ENCODE results near the gene MRPL51. TPM values are rescaled to one million over a fixed set of nuclear protein-coding genes. Genes with fewer than 3 reads are reported as not detected.

MRPL51 gene
- total and polyA plus RNA-seq, 10 of the 15 experiments (the other 5 are each of a cell fraction or from before 2014, with no cell fraction given), result 137 to 1,202 (median 267) TPM

DNA sequence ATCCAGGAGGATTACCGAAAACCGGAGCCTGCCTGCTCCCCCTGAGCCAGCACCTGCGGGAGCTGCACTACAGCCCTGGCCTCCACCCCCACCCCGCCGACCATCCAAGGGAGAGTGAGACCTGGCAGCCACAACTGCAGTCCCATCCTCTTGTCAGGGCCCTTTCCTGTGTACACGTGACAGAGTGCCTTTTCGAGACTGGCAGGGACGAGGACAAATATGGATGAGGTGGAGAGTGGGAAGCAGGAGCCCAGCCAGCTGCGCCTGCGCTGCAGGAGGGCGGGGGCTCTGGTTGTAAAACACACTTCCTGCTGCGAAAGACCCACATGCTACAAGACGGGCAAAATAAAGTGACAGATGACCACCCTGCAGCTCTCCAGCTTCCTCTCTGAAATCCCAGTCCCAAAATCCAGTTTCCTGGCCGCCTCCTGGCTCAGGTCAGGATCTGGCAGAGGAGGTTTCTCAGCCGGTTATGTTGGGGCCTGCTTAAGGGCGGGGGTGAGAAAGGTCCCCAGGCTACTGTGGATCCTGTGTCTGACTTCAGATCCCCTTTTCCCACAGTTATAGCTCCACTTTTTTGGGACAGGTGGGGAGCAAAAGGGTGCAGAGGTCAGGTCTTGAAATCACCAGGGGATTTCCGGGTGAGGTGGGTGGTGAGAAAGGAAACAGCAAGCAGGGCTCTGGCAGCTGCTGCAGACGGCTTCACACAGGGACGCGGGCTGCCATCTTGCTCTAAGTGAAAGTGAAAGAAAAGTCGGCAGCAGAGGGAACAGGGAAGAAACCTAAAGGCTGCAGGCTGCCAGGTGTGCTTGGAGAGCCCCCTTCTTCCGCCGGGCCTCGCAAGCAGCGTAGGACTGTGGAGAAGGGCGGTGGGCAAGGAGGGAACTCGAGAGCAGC is 41.5 kb downstream of the MRPL51 start, which contains the start of gene TAPBPL (continued):
- TF ChIP-seq, protein P1, sequence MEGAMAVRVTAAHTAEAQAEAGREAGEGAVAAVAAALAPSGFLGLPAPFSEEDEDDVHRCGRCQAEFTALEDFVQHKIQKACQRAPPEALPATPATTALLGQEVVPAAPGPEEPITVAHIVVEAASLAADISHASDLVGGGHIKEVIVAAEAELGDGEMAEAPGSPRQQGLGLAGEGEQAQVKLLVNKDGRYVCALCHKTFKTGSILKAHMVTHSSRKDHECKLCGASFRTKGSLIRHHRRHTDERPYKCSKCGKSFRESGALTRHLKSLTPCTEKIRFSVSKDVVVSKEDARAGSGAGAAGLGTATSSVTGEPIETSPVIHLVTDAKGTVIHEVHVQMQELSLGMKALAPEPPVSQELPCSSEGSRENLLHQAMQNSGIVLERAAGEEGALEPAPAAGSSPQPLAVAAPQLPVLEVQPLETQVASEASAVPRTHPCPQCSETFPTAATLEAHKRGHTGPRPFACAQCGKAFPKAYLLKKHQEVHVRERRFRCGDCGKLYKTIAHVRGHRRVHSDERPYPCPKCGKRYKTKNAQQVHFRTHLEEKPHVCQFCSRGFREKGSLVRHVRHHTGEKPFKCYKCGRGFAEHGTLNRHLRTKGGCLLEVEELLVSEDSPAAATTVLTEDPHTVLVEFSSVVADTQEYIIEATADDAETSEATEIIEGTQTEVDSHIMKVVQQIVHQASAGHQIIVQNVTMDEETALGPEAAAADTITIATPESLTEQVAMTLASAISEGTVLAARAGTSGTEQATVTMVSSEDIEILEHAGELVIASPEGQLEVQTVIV (IDR thresholded peaks at IDR 0.05; ENCODE audit: borderline replicate concordance, partially characterized antibody), result no peak
- TF ChIP-seq MEF2B (IDR thresholded peaks at IDR 0.05; ENCODE audit: partially characterized antibody, poor library complexity, severe bottlenecking) (peak; percentile 56), POLR2AphosphoS5 (IDR thresholded peaks at IDR 0.05; ENCODE audit: low read length) (peak; percentile 70; the same call in 1 of the 2 replicates), HDGF (IDR thresholded peaks at IDR 0.05) (no peak), NFXL1 (IDR thresholded peaks at IDR 0.05; ENCODE audit: borderline replicate concordance) (no peak), CREM (IDR thresholded peaks at IDR 0.05; ENCODE audit: low read depth) (peak; percentile 58; the same call in 1 of the 2 replicates), FOS (IDR thresholded peaks at IDR 0.05; ENCODE audit: borderline replicate concordance, extremely low read depth, insufficient read length) (no peak), ZNF384 (IDR thresholded peaks at IDR 0.05; ENCODE audit: borderline replicate concordance, low read depth, low read length) (no peak), LARP7 (IDR thresholded peaks at IDR 0.05) (no peak; the same call in none of the 2 replicates), ATF7 (IDR thresholded peaks at IDR 0.05; ENCODE audit: low read depth) (peak; percentile 16; the same call in 1 of the 2 replicates), CUX1 (IDR thresholded peaks at IDR 0.05; ENCODE audit: insufficient replicate concordance, low read depth, low read length) (no peak), HCFC1 (IDR thresholded peaks at IDR 0.05; ENCODE audit: low read length) (peak; percentile 48; the same call in 1 of the 2 replicates), SP1 (IDR thresholded peaks at IDR 0.05; ENCODE audit: low read depth, low read length) (no peak), BACH1 (IDR thresholded peaks at IDR 0.05; ENCODE audit: borderline replicate concordance) (peak; percentile 42; the same call in 1 of the 2 replicates), BHLHE40 (IDR thresholded peaks at IDR 0.05; ENCODE audit: borderline replicate concordance in 1 of 2, low read depth in 2 of 2, low read length in 1 of 2) (peak; percentile 52 to 58; a peak in 3 of 4 replicates), FOXK2 (IDR thresholded peaks at IDR 0.05) (no peak), EED (IDR thresholded peaks at IDR 0.05; ENCODE audit: low read depth) (peak; percentile 95), TCF12 (IDR thresholded peaks at IDR 0.05; ENCODE audit: low read depth, low read length) (peak; percentile 90), SIX5 (IDR thresholded peaks at IDR 0.05; ENCODE audit: low read depth, low read length, severe bottlenecking) (peak; percentile 18), RUNX3 (IDR thresholded peaks at IDR 0.05; ENCODE audit: low read length) (no peak), POLR2AphosphoS2 (IDR thresholded peaks at IDR 0.05; ENCODE audit: low read depth, low read length) (peak; percentile 29; the same call in 1 of the 2 replicates)
- TF ChIP-seq, protein P2, sequence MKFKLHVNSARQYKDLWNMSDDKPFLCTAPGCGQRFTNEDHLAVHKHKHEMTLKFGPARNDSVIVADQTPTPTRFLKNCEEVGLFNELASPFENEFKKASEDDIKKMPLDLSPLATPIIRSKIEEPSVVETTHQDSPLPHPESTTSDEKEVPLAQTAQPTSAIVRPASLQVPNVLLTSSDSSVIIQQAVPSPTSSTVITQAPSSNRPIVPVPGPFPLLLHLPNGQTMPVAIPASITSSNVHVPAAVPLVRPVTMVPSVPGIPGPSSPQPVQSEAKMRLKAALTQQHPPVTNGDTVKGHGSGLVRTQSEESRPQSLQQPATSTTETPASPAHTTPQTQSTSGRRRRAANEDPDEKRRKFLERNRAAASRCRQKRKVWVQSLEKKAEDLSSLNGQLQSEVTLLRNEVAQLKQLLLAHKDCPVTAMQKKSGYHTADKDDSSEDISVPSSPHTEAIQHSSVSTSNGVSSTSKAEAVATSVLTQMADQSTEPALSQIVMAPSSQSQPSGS (IDR thresholded peaks at IDR 0.05; ENCODE audit: low read length), result no peak

All from GM12878 (cell line).